WTC11 (cell line): ENCODE measurements around the gene SFI1. TPM values are rescaled to one million over a fixed set of nuclear protein-coding genes. Genes with fewer than 3 reads are reported as not detected.

ENCODE experiments used
- ATAC-seq: fragments of 200-7000 bp; cut with Tn5 transposase; 2 replicates; pipeline ENCODE4 v1.10.0; 2021; ENCODE audit warnings: mild to moderate bottlenecking, moderate library complexity
- CTCF ChIA-PET: fragments of 300-600 bp; sonication (Branson Sonifier 250); formaldehyde crosslinking; loops from one replicate; lab custom pipeline; 2021; ENCODE audit warnings: antibody characterized with exemption; lab: Charles Lee
- POLR2A ChIA-PET: fragments of 350-600 bp; sonication (Branson Sonifier 250); formaldehyde crosslinking; loops from one replicate; lab custom pipeline; 2021; ENCODE audit warnings: antibody characterized with exemption; lab: Charles Lee
- DNase-seq: peaks from one replicate; pipeline ENCODE4 v3.0.0; 2021; ENCODE audit warnings: low spot score
- H3K27ac Mint-ChIP-seq: 2 replicates; pipeline ENCODE4 v1.8.0; 2021; ENCODE audit warnings: mixed read lengths
- H3K27me3 Mint-ChIP-seq: 2 replicates; pipeline ENCODE4 v1.8.0; 2021; ENCODE audit warnings: low read depth, mild to moderate bottlenecking, moderate library complexity, mixed read lengths
- H3K36me3 Mint-ChIP-seq: 2 replicates; pipeline ENCODE4 v1.8.0; 2021; ENCODE audit warnings: mixed read lengths
- H3K4me1 Mint-ChIP-seq: 2 replicates; pipeline ENCODE4 v1.8.0; 2022; ENCODE audit warnings: mixed read lengths
- H3K4me3 Mint-ChIP-seq: 2 replicates; pipeline ENCODE4 v1.8.0; 2021; ENCODE audit warnings: mild to moderate bottlenecking, moderate library complexity, mixed read lengths
- H3K9me3 Mint-ChIP-seq: 2 replicates; pipeline ENCODE4 v1.8.0; 2021; ENCODE audit warnings: mixed read lengths
- ATF1 ChIP-seq: sonication (generic); formaldehyde crosslinking; IDR thresholded peaks from 2 replicates; pipeline ENCODE4 v1.8.1; 2023; ENCODE audit warnings: mild to moderate bottlenecking, moderate library complexity, missing genetic modification reagents
- CDX4 ChIP-seq: fragments of 250-450 bp; sonication (Bioruptor Pico); IDR thresholded peaks from 2 replicates; pipeline ENCODE4 v1.9.0; 2021; ENCODE audit warnings: moderate library complexity, mild to moderate bottlenecking, inconsistent platforms, borderline replicate concordance
- EMX1 ChIP-seq: fragments of 250-450 bp; sonication (Bioruptor Pico); IDR thresholded peaks from 2 replicates; pipeline ENCODE4 v1.8.0; 2021; ENCODE audit warnings: mild to moderate bottlenecking
- ERG ChIP-seq: fragments of 250-450 bp; sonication (Bioruptor Pico); IDR thresholded peaks from 2 replicates; pipeline ENCODE4 v1.8.0; 2021; ENCODE audit warnings: mild to moderate bottlenecking
- ESRRA ChIP-seq: sonication (generic); formaldehyde crosslinking; IDR thresholded peaks from 2 replicates; pipeline ENCODE4 v1.8.1; 2022; ENCODE audit warnings: mild to moderate bottlenecking, missing genetic modification reagents, borderline replicate concordance
- ETV6 ChIP-seq: sonication (generic); formaldehyde crosslinking; IDR thresholded peaks from 2 replicates; pipeline ENCODE4 v1.8.1; 2022; ENCODE audit warnings: mild to moderate bottlenecking, missing genetic modification reagents
- FOXP1 ChIP-seq: sonication (generic); formaldehyde crosslinking; IDR thresholded peaks from 2 replicates; pipeline ENCODE4 v1.8.0; 2022; ENCODE audit warnings: missing genetic modification reagents, mild to moderate bottlenecking, moderate library complexity, borderline replicate concordance
- JUN ChIP-seq: sonication (generic); formaldehyde crosslinking; IDR thresholded peaks from 2 replicates; pipeline ENCODE4 v1.8.0; 2023; ENCODE audit warnings: mild to moderate bottlenecking, missing genetic modification reagents
- MXD4 ChIP-seq: fragments of 250-450 bp; sonication (Bioruptor Pico); IDR thresholded peaks from 2 replicates; pipeline ENCODE4 v1.8.0; 2021; ENCODE audit warnings: mild to moderate bottlenecking, moderate library complexity, borderline replicate concordance
- NFYB ChIP-seq: sonication (generic); formaldehyde crosslinking; conservative IDR thresholded peaks from 2 replicates; pipeline ENCODE4 v1.8.0; 2022; ENCODE audit warnings: low read depth, missing genetic modification reagents
- SMAD4 ChIP-seq: sonication (generic); formaldehyde crosslinking; IDR thresholded peaks from 2 replicates; pipeline ENCODE4 v1.8.0; 2022; ENCODE audit warnings: mild to moderate bottlenecking, missing genetic modification reagents
- TEAD1 ChIP-seq: sonication (generic); formaldehyde crosslinking; IDR thresholded peaks from 2 replicates; pipeline ENCODE4 v1.8.0; 2022; ENCODE audit warnings: mild to moderate bottlenecking, missing genetic modification reagents
- ZBTB21 ChIP-seq: sonication (generic); formaldehyde crosslinking; IDR thresholded peaks from 2 replicates; pipeline ENCODE4 v1.8.1; 2023; ENCODE audit warnings: mild to moderate bottlenecking, missing genetic modification reagents, borderline replicate concordance
- ZNF232 ChIP-seq: sonication (generic); formaldehyde crosslinking; IDR thresholded peaks from 2 replicates; pipeline ENCODE4 v1.8.0; 2022; ENCODE audit warnings: mild to moderate bottlenecking, missing genetic modification reagents
- ZNF396 ChIP-seq: fragments of 250-450 bp; sonication (Bioruptor Pico); IDR thresholded peaks from 2 replicates; pipeline ENCODE4 v1.8.0; 2021; ENCODE audit warnings: mild to moderate bottlenecking, moderate library complexity, borderline replicate concordance
- ZNF423 ChIP-seq: fragments of 250-450 bp; sonication (Bioruptor Pico); IDR thresholded peaks from 2 replicates; pipeline ENCODE4 v2.1.2; 2022; ENCODE audit warnings: mild to moderate bottlenecking, moderate library complexity
- total RNA-seq: library from RNA; stranded (reverse); gene quantifications from 3 replicates; pipeline ENCODE4 v1.2.3, GENCODE V29; 2021
- TF ChIP-seq, protein P1 (sequence below): sonication (generic); formaldehyde crosslinking; IDR thresholded peaks from 2 replicates; pipeline ENCODE4 v1.8.0; 2022; ENCODE audit warnings: mild to moderate bottlenecking, missing genetic modification reagents
- TF ChIP-seq, protein P2 (sequence below): sonication (generic); formaldehyde crosslinking; IDR thresholded peaks from 2 replicates; pipeline ENCODE4 v1.8.1; 2023; ENCODE audit warnings: mild to moderate bottlenecking, moderate library complexity, missing genetic modification reagents
- TF ChIP-seq, protein P3 (sequence below): sonication (generic); formaldehyde crosslinking; IDR thresholded peaks from 2 replicates; pipeline ENCODE4 v1.8.0; 2022; ENCODE audit warnings: missing genetic modification reagents
- TF ChIP-seq, protein P4 (sequence below): sonication (generic); formaldehyde crosslinking; IDR thresholded peaks from 2 replicates; pipeline ENCODE4 v1.8.0; 2023; ENCODE audit warnings: mild to moderate bottlenecking, missing genetic modification reagents
- TF ChIP-seq, protein P5 (sequence below): fragments of 250-450 bp; sonication (Bioruptor Pico); IDR thresholded peaks from 2 replicates; pipeline ENCODE4 v1.9.0; 2021; ENCODE audit warnings: mild to moderate bottlenecking

The SFI1 gene
- total RNA-seq, 1 experiment from 2014 or later: 43.6 TPM

GRCh38 chr22:31630331-31631329 is 134.3 kb downstream of the SFI1 start:
- Mint-ChIP-seq H3K36me3 (no peaks in the 10 kb centered on the region), H3K4me3 (peak overlapping the region; percentile 85), H3K4me1 (peaks cover 31% of the 10 kb centered on the region), H3K27me3 (no peaks in the 10 kb centered on the region), H3K9me3 (no peaks in the 10 kb centered on the region), H3K27ac (peak overlapping the region; percentile 68; the same call in 1 of the 2 replicates)
- TF ChIP-seq, protein P1, sequence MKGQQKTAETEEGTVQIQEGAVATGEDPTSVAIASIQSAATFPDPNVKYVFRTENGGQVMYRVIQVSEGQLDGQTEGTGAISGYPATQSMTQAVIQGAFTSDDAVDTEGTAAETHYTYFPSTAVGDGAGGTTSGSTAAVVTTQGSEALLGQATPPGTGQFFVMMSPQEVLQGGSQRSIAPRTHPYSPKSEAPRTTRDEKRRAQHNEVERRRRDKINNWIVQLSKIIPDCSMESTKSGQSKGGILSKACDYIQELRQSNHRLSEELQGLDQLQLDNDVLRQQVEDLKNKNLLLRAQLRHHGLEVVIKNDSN: no peak; the same call in 1 of the 2 replicates
- TF ChIP-seq ESRRA (CRISPR knock-in tag) (0 out of 2 replicates have a peak, but pooled peaks have one; percentile 15), NFYB (CRISPR knock-in tag) (0 out of 2 replicates have a peak, but pooled peaks have one; percentile 15), TEAD1 (CRISPR knock-in tag) (peak; percentile 33; the same call in 1 of the 2 replicates), EMX1 (CRISPR knock-in tag) (no peak), ZNF423 (CRISPR knock-in tag) (peak; percentile 70), ETV6 (CRISPR knock-in tag) (peak; percentile 43; the same call in 1 of the 2 replicates), ERG (CRISPR knock-in tag) (no peak)
- TF ChIP-seq, protein P2, sequence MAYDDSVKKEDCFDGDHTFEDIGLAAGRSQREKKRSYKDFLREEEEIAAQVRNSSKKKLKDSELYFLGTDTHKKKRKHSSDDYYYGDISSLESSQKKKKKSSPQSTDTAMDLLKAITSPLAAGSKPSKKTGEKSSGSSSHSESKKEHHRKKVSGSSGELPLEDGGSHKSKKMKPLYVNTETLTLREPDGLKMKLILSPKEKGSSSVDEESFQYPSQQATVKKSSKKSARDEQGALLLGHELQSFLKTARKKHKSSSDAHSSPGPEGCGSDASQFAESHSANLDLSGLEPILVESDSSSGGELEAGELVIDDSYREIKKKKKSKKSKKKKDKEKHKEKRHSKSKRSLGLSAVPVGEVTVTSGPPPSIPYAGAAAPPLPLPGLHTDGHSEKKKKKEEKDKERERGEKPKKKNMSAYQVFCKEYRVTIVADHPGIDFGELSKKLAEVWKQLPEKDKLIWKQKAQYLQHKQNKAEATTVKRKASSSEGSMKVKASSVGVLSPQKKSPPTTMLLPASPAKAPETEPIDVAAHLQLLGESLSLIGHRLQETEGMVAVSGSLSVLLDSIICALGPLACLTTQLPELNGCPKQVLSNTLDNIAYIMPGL (CRISPR knock-in tag): peak; percentile 63; the same call in 1 of the 2 replicates
- TF ChIP-seq, protein P3, sequence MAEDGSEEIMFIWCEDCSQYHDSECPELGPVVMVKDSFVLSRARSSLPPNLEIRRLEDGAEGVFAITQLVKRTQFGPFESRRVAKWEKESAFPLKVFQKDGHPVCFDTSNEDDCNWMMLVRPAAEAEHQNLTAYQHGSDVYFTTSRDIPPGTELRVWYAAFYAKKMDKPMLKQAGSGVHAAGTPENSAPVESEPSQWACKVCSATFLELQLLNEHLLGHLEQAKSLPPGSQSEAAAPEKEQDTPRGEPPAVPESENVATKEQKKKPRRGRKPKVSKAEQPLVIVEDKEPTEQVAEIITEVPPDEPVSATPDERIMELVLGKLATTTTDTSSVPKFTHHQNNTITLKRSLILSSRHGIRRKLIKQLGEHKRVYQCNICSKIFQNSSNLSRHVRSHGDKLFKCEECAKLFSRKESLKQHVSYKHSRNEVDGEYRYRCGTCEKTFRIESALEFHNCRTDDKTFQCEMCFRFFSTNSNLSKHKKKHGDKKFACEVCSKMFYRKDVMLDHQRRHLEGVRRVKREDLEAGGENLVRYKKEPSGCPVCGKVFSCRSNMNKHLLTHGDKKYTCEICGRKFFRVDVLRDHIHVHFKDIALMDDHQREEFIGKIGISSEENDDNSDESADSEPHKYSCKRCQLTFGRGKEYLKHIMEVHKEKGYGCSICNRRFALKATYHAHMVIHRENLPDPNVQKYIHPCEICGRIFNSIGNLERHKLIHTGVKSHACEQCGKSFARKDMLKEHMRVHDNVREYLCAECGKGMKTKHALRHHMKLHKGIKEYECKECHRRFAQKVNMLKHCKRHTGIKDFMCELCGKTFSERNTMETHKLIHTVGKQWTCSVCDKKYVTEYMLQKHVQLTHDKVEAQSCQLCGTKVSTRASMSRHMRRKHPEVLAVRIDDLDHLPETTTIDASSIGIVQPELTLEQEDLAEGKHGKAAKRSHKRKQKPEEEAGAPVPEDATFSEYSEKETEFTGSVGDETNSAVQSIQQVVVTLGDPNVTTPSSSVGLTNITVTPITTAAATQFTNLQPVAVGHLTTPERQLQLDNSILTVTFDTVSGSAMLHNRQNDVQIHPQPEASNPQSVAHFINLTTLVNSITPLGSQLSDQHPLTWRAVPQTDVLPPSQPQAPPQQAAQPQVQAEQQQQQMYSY (CRISPR knock-in tag): peak; percentile 74
- CTCF ChIA-PET: interaction anchor here (0.9 to 2.5 kb wide), 13 partner anchors 9 to 532 kb away, joined by 3 to 19 read pairs (median 7); partner anchors contain the start of gene PISD
- DNase-seq (peak; percentile 86), ATAC-seq (peak; percentile 78)
- POLR2A ChIA-PET: interaction anchor here (0.5 to 2.0 kb wide), 5 partner anchors 18 to 284 kb away, joined by 3 to 8 read pairs (median 3); partner anchors contain the start of genes PATZ1 and PISD

- H3K27me3 Mint-ChIP-seq: no peaks in the 10 kb centered on the region
- H3K4me3 Mint-ChIP-seq: peak overlapping the region; percentile 85
- H3K4me1 Mint-ChIP-seq: peaks cover 27% of the 10 kb centered on the region
- no peak for ATAC-seq
- ChIA-PET CTCF (interaction anchor here (0.9 to 2.5 kb wide), 9 partner anchors 8 to 339 kb away, joined by 3 to 19 read pairs (median 7); partner anchors contain the start of gene PISD), POLR2A (interaction anchor here (0.6 to 2.0 kb wide), 3 partner anchors 31 to 285 kb away, joined by 3 to 8 read pairs (median 4); partner anchors contain the start of genes PATZ1 and PISD)
- no peaks in the 10 kb centered on the region for H3K9me3 Mint-ChIP-seq
- H3K27ac Mint-ChIP-seq: peak overlapping the region; percentile 68
- no peaks in the 10 kb centered on the region for H3K36me3 Mint-ChIP-seq
- DNase-seq: no peak
- TF ChIP-seq ZBTB21 (CRISPR knock-in tag) (no peak), ZNF232 (CRISPR knock-in tag) (no peak), ATF1 (CRISPR knock-in tag) (no peak), MXD4 (CRISPR knock-in tag) (no peak), ZNF396 (CRISPR knock-in tag) (no peak), FOXP1 (CRISPR knock-in tag) (no peak), SMAD4 (CRISPR knock-in tag) (no peak), JUN (CRISPR knock-in tag) (no peak), CDX4 (CRISPR knock-in tag) (no peak)
- TF ChIP-seq, protein P4, sequence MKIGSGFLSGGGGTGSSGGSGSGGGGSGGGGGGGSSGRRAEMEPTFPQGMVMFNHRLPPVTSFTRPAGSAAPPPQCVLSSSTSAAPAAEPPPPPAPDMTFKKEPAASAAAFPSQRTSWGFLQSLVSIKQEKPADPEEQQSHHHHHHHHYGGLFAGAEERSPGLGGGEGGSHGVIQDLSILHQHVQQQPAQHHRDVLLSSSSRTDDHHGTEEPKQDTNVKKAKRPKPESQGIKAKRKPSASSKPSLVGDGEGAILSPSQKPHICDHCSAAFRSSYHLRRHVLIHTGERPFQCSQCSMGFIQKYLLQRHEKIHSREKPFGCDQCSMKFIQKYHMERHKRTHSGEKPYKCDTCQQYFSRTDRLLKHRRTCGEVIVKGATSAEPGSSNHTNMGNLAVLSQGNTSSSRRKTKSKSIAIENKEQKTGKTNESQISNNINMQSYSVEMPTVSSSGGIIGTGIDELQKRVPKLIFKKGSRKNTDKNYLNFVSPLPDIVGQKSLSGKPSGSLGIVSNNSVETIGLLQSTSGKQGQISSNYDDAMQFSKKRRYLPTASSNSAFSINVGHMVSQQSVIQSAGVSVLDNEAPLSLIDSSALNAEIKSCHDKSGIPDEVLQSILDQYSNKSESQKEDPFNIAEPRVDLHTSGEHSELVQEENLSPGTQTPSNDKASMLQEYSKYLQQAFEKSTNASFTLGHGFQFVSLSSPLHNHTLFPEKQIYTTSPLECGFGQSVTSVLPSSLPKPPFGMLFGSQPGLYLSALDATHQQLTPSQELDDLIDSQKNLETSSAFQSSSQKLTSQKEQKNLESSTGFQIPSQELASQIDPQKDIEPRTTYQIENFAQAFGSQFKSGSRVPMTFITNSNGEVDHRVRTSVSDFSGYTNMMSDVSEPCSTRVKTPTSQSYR (CRISPR knock-in tag): no peak
- TF ChIP-seq, protein P5, sequence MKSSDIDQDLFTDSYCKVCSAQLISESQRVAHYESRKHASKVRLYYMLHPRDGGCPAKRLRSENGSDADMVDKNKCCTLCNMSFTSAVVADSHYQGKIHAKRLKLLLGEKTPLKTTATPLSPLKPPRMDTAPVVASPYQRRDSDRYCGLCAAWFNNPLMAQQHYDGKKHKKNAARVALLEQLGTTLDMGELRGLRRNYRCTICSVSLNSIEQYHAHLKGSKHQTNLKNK (CRISPR knock-in tag): no peak
Observed at GRCh38 chr22:31631436-31631835, 135.1 kb downstream of the SFI1 start.
